ENCODE results near the gene GTF3C5. TPM values are rescaled to one million over a fixed set of nuclear protein-coding genes. Genes with fewer than 3 reads are reported as not detected.
"Not testable (repeated sequence)": the region's sequence is repeated elsewhere in the genome, so short reads cannot be mapped to it uniquely, and the experiment has no call there.

GTF3C5 gene
- polyA plus RNA-seq, 1 donor from 2014 or later, result 103 TPM

DNA sequence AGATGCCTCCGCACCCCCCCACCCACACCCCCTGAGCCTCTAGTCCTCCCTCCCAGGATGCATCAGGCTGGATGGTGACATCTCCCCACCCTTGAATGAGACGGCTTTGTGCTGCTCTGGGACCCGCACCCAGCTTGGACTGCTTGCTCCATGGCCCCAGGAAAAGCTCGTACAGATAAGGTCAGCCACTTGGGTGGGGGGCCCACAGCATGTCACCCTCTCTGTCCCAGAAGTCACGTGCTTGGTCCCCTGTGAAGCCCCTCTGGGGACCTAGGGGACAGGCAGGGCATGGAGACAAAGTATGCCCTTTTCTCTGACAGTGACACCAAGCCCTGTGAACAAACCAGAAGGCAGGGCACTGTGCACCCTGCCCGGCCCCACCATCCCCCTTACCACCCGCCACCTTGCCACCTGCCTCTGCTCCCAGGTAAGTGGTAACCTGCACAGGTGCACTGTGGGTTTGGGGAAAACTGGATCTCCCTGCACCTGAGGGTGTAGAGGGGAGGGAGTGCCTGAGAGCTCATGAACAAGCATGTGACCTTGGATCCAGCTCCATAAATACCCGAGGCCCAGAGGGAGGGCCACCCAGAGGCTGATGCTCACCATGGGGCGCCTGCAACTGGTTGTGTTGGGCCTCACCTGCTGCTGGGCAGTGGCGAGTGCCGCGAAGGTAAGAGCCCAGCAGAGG, 51.3 kb downstream of the GTF3C5 start:
- H3F3A ChIP-seq (ENCODE audit: insufficient read depth, low read length, poor library complexity, severe bottlenecking); H2AFZ ChIP-seq (ENCODE audit: low read depth, low read length); H3K27ac ChIP-seq (ENCODE audit: low read length); H3K9ac ChIP-seq (ENCODE audit: low read length); H3K9me2 ChIP-seq (ENCODE audit: insufficient read depth, low read length); H3K9me3 ChIP-seq (ENCODE audit: low read length); H3K36me3 ChIP-seq (ENCODE audit: insufficient read depth, low read length); H3K4me3 ChIP-seq (ENCODE audit: low read length); H3K4me2 ChIP-seq (ENCODE audit: low read length); H3K79me2 ChIP-seq (replicated peaks; ENCODE audit: insufficient read depth, low read length); H4K20me1 ChIP-seq (ENCODE audit: insufficient read depth); H3K27me3 ChIP-seq (ENCODE audit: insufficient read depth, low read depth, low read length): not testable (repeated sequence)

DNA sequence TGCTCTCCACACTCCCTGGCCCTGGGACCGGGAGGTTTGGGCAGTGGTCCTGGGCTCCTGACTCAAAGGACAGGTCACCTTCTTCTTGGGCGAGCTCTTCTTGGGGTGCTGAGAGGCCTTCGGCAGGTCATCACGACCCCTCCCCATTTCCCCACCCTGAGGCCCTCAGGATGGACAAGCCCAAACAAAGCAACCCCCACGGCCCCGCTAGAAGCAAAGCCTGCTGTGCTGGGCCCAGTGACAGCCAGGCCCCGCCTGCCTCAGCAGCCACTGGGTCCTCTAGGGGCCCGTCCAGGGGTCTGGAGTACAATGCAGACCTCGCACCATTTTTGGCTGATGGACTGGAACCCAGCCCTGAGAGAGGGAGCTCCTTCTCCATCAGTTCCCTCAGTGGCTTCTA, 52.9 kb downstream of the GTF3C5 start:
- H3K9me2 ChIP-seq (ENCODE audit: insufficient read depth, low read length); H3K9me3 ChIP-seq (ENCODE audit: low read length); H3K4me2 ChIP-seq (ENCODE audit: low read length); H3K79me2 ChIP-seq (replicated peaks; ENCODE audit: insufficient read depth, low read length); H3K36me3 ChIP-seq (ENCODE audit: insufficient read depth, low read length); H4K20me1 ChIP-seq (ENCODE audit: insufficient read depth); H3F3A ChIP-seq (ENCODE audit: insufficient read depth, low read length, poor library complexity, severe bottlenecking); H3K27me3 ChIP-seq (ENCODE audit: insufficient read depth, low read depth, low read length); H3K4me3 ChIP-seq (ENCODE audit: low read length); H3K9ac ChIP-seq (ENCODE audit: low read length); H3K27ac ChIP-seq (ENCODE audit: low read length); H2AFZ ChIP-seq (ENCODE audit: low read depth, low read length): not testable (repeated sequence)

DNA sequence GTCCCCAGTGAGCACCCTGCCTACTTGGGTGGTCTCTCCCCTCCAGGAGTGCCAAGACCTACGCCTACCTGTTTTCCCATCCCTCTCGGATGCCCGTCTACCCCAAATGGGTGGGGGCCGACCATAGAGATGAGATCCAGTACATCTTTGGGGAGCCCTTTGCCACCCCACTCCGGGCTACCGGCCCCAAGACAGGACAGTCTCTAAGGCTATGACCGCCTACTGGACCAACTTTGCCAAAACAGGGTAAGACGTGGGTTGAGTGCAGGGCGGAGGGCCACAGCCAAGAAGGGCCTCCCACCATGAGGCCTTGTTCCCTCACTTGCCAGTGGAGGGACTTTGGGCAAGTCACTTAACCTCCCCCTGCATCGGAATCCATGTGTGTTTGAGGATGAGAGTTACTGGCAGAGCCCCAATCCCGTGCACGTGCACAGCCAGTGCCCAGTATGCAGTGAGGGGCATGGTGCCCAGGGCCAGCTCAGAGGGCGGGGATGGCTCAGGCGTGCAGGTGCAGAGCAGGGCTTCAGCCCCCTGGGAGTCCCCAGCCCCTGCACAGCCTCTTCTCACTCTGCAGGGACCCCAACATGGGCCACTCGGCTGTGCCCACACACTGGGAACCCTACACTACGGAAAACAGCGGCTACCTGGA, 55.5 kb downstream of the GTF3C5 start:
- not testable (repeated sequence) for H3K27ac ChIP-seq (ENCODE audit: low read length); H2AFZ ChIP-seq (ENCODE audit: low read depth, low read length); H3K79me2 ChIP-seq (replicated peaks; ENCODE audit: insufficient read depth, low read length); H3K9me3 ChIP-seq (ENCODE audit: low read length); H3K27me3 ChIP-seq (ENCODE audit: insufficient read depth, low read depth, low read length); H3F3A ChIP-seq (ENCODE audit: insufficient read depth, low read length, poor library complexity, severe bottlenecking); H3K9ac ChIP-seq (ENCODE audit: low read length); H3K4me3 ChIP-seq (ENCODE audit: low read length); H3K9me2 ChIP-seq (ENCODE audit: insufficient read depth, low read length); H3K36me3 ChIP-seq (ENCODE audit: insufficient read depth, low read length); H3K4me2 ChIP-seq (ENCODE audit: low read length); H4K20me1 ChIP-seq (ENCODE audit: insufficient read depth)

DNA sequence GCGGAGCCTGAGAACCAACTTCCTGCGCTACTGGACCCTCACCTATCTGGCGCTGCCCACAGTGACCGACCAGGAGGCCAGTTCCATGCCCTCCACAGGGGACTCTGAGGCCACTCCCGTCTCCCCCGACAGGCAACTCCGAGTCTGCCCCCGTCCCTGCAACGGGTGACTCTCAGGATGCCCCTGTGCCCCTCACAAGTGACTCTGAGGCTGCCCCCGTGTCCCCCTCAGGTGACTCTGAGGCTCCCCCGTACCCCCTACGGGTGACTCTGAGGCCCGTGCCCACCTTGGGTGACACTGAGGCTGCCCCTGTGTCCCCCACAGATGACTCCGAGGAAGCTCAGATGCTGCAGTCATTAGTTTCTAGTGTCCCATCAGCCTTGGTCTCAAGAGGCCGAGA, 56.1 kb downstream of the GTF3C5 start:
- H3K4me3 ChIP-seq (ENCODE audit: low read length), result no peak overlapping the region
- TF ChIP-seq EP300 (conservative IDR thresholded peaks at IDR 0.05; ENCODE audit: poor library complexity, severe bottlenecking), result no peak
- no peak for TF ChIP-seq SMC3 (conservative IDR thresholded peaks at IDR 0.05; ENCODE audit: poor library complexity)
- TF ChIP-seq TAF1 (IDR thresholded peaks at IDR 0.05; ENCODE audit: low read depth), result no peak
- H3K36me3 ChIP-seq (ENCODE audit: insufficient read depth, low read length), result no peaks in the 10 kb centered on the region
- H3K9me3 ChIP-seq (ENCODE audit: low read length), result no peaks in the 10 kb centered on the region
- H4K20me1 ChIP-seq (ENCODE audit: insufficient read depth), result no peaks in the 10 kb centered on the region
- no peaks in the 10 kb centered on the region for H3K27me3 ChIP-seq (ENCODE audit: insufficient read depth, low read depth, low read length)
- no peak overlapping the region for H2AFZ ChIP-seq (ENCODE audit: low read depth, low read length)
- no peaks in the 10 kb centered on the region for H3K9me2 ChIP-seq (ENCODE audit: insufficient read depth, low read length)
- H3K4me2 ChIP-seq (ENCODE audit: low read length), result no peak overlapping the region
- no peak overlapping the region for H3K9ac ChIP-seq (ENCODE audit: low read length)
- no peaks in the 10 kb centered on the region for H3F3A ChIP-seq (ENCODE audit: insufficient read depth, low read length, poor library complexity, severe bottlenecking)
- no peaks in the 10 kb centered on the region for H3K79me2 ChIP-seq (replicated peaks; ENCODE audit: insufficient read depth, low read length)
- H3K27ac ChIP-seq (ENCODE audit: low read length), result no peak overlapping the region

DNA sequence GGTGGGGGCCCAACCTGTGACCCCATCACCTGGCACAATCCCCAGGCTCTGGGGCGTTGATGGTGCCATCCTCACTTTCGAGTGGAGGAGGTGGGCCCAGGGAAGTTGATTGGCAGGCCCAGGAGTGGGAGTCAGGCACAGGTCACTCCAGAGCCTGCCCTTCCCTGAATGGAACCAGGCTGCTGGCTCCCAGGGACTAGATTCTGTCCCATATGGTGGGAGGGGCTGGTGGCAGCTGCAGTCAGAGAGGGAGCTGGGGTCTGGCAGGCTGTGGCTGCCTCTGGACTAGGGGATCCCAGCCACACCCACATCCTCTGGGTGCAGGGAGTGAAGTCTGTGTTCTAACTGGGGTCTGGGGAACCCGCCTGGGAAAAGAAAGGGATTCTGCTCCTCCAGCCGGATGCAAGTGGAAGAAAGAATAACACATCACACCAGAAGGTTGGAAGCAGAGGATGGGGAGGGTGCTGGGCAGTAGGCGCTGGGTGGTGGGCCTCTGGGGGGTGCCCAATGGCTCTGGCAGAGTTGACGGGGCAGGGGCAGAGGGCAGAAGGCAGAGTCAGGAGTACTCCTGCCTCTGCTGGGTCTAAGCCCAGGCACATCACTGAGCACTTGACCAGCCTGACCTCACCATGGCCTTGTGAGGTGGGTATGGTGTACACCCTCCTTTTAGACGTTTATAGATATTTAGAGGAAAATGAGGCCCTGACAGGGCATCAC, 56.8 kb downstream of the GTF3C5 start:
- no peak overlapping the region for H3K27ac ChIP-seq (ENCODE audit: low read length)
- no peaks in the 10 kb centered on the region for H3K27me3 ChIP-seq (ENCODE audit: insufficient read depth, low read depth, low read length)
- H2AFZ ChIP-seq (ENCODE audit: low read depth, low read length), result no peak overlapping the region
- no peaks in the 10 kb centered on the region for H3K9me3 ChIP-seq (ENCODE audit: low read length)
- no peaks in the 10 kb centered on the region for H3K9me2 ChIP-seq (ENCODE audit: insufficient read depth, low read length)
- no peak overlapping the region for H3K9ac ChIP-seq (ENCODE audit: low read length)
- H3K4me3 ChIP-seq (ENCODE audit: low read length), result no peak overlapping the region
- no peaks in the 10 kb centered on the region for H3K79me2 ChIP-seq (replicated peaks; ENCODE audit: insufficient read depth, low read length)
- H3K4me2 ChIP-seq (ENCODE audit: low read length), result no peak overlapping the region
- H4K20me1 ChIP-seq (ENCODE audit: insufficient read depth), result no peaks in the 10 kb centered on the region
- no peaks in the 10 kb centered on the region for H3F3A ChIP-seq (ENCODE audit: insufficient read depth, low read length, poor library complexity, severe bottlenecking)
- H3K36me3 ChIP-seq (ENCODE audit: insufficient read depth, low read length), result no peaks in the 10 kb centered on the region
- TF ChIP-seq RAD21 (conservative IDR thresholded peaks at IDR 0.05), result no peak
- no peak for TF ChIP-seq POLR2AphosphoS5 (IDR thresholded peaks at IDR 0.05)
- TF ChIP-seq, protein P1, sequence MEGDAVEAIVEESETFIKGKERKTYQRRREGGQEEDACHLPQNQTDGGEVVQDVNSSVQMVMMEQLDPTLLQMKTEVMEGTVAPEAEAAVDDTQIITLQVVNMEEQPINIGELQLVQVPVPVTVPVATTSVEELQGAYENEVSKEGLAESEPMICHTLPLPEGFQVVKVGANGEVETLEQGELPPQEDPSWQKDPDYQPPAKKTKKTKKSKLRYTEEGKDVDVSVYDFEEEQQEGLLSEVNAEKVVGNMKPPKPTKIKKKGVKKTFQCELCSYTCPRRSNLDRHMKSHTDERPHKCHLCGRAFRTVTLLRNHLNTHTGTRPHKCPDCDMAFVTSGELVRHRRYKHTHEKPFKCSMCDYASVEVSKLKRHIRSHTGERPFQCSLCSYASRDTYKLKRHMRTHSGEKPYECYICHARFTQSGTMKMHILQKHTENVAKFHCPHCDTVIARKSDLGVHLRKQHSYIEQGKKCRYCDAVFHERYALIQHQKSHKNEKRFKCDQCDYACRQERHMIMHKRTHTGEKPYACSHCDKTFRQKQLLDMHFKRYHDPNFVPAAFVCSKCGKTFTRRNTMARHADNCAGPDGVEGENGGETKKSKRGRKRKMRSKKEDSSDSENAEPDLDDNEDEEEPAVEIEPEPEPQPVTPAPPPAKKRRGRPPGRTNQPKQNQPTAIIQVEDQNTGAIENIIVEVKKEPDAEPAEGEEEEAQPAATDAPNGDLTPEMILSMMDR (IDR thresholded peaks at IDR 0.05; ENCODE audit: poor library complexity, severe bottlenecking), result no peak
- no peak for TF ChIP-seq EZH2 (IDR thresholded peaks at IDR 0.05; ENCODE audit: borderline replicate concordance, insufficient read depth, low read length, poor library complexity, severe bottlenecking)
- no peak for TF ChIP-seq SMC3 (conservative IDR thresholded peaks at IDR 0.05; ENCODE audit: poor library complexity)
- no peak for TF ChIP-seq TAF1 (IDR thresholded peaks at IDR 0.05; ENCODE audit: low read depth)
- TF ChIP-seq MXI1 (conservative IDR thresholded peaks at IDR 0.05; ENCODE audit: poor library complexity, severe bottlenecking), result no peak
- no peak for TF ChIP-seq EP300 (conservative IDR thresholded peaks at IDR 0.05; ENCODE audit: poor library complexity, severe bottlenecking)

Measured in neural cell (in vitro differentiated cells).